H9 (cell line): ENCODE data around the gene B4GALNT4. TPM values are rescaled to one million over a fixed set of nuclear protein-coding genes. Genes with fewer than 3 reads are reported as not detected.

Experiments
- DNase-seq: peaks from one replicate; pipeline ENCODE4 v3.0.0-alpha.2; 2017
- H2AFZ ChIP-seq: one replicate; pipeline ENCODE4 v1.6.1; 2013; ENCODE audit warnings: mild to moderate bottlenecking, low read length, control low read depth, moderate library complexity
- H2AK5ac ChIP-seq: 2 replicates; pipeline ENCODE4 v1.6.1; 2013; ENCODE audit warnings: low read length, control low read depth, mixed read lengths; ENCODE audit not compliant: insufficient read length
- H2BK120ac ChIP-seq: one replicate; pipeline ENCODE4 v1.6.1; 2013; ENCODE audit warnings: low read depth, mild to moderate bottlenecking, low read length, control low read depth, inconsistent platforms; ENCODE audit not compliant: poor library complexity, severe bottlenecking
- H2BK12ac ChIP-seq: 2 replicates; pipeline ENCODE4 v1.6.1; 2013; ENCODE audit warnings: low read length, control low read depth, mixed read lengths, low read depth; ENCODE audit not compliant: insufficient read length
- H2BK15ac ChIP-seq: 2 replicates; pipeline ENCODE4 v1.6.1; 2013; ENCODE audit warnings: low read depth, low read length, control low read depth
- H2BK20ac ChIP-seq: one replicate; pipeline ENCODE4 v1.6.1; 2013; ENCODE audit warnings: low read depth, mild to moderate bottlenecking, low read length, control low read depth, inconsistent platforms; ENCODE audit not compliant: poor library complexity, severe bottlenecking
- H2BK5ac ChIP-seq: 2 replicates; pipeline ENCODE4 v1.6.1; 2013; ENCODE audit warnings: low read length, control low read depth, mixed read lengths; ENCODE audit not compliant: insufficient read length
- H3K14ac ChIP-seq: 2 replicates; pipeline ENCODE4 v1.6.1; 2013; ENCODE audit warnings: low read length, control low read depth; ENCODE audit not compliant: insufficient read depth
- H3K18ac ChIP-seq: 2 replicates; pipeline ENCODE4 v1.6.1; 2013; ENCODE audit warnings: low read depth, mild to moderate bottlenecking, mixed read lengths, low read length, control low read depth; ENCODE audit not compliant: insufficient read length
- H3K23ac ChIP-seq: 2 replicates; pipeline ENCODE4 v1.6.1; 2013; ENCODE audit warnings: low read length, control low read depth, mixed read lengths, low read depth; ENCODE audit not compliant: insufficient read length
- H3K23me2 ChIP-seq: 2 replicates; pipeline ENCODE4 v1.6.1; 2013; ENCODE audit warnings: low read depth, mild to moderate bottlenecking, mixed read lengths, low read length, control low read depth; ENCODE audit not compliant: insufficient read length, poor library complexity, severe bottlenecking
- H3K27ac ChIP-seq: 2 replicates; pipeline ENCODE4 v1.5.1; 2013; ENCODE audit warnings: low read length, control low read depth, mixed read lengths, low read depth; ENCODE audit not compliant: insufficient read length
- H3K27me3 ChIP-seq: 2 replicates; pipeline ENCODE4 v1.6.1; 2013; ENCODE audit warnings: low read length, control low read depth, inconsistent platforms; ENCODE audit not compliant: insufficient read depth
- H3K4ac ChIP-seq: 2 replicates; pipeline ENCODE4 v1.6.1; 2013; ENCODE audit warnings: low read depth, mild to moderate bottlenecking, control low read depth, inconsistent platforms, low read length, moderate library complexity
- H3K4me1 ChIP-seq: 2 replicates; pipeline ENCODE4 v1.6.1; 2013; ENCODE audit warnings: low read length, control low read depth, inconsistent platforms; ENCODE audit not compliant: insufficient read depth
- H3K4me2 ChIP-seq: 2 replicates; pipeline ENCODE4 v1.6.1; 2013; ENCODE audit warnings: low read length, control low read depth, mixed read lengths; ENCODE audit not compliant: insufficient read length, insufficient read depth
- H3K56ac ChIP-seq: 2 replicates; pipeline ENCODE4 v1.6.1; 2013; ENCODE audit warnings: low read depth, mild to moderate bottlenecking, mixed read lengths, low read length, control low read depth; ENCODE audit not compliant: insufficient read length
- H3K79me1 ChIP-seq: 2 replicates; pipeline ENCODE4 v1.6.1; 2013; ENCODE audit warnings: low read depth, mild to moderate bottlenecking, moderate library complexity, low read length, control low read depth, inconsistent platforms; ENCODE audit not compliant: insufficient read depth, poor library complexity, severe bottlenecking
- H3K79me2 ChIP-seq: 2 replicates; pipeline ENCODE4 v1.6.1; 2013; ENCODE audit warnings: low read length, control low read depth, inconsistent platforms; ENCODE audit not compliant: insufficient read depth
- H3K9ac ChIP-seq: 2 replicates; pipeline ENCODE4 v1.6.1; 2013; ENCODE audit warnings: low read length, control low read depth, mixed read lengths; ENCODE audit not compliant: insufficient read length; ENCODE audit errors: extremely low read depth
- H3K9me3 ChIP-seq: one replicate; pipeline ENCODE4 v1.6.1; 2013; ENCODE audit warnings: low read depth, low read length, inconsistent platforms; ENCODE audit not compliant: control insufficient read depth
- H3T11ph ChIP-seq: one replicate; pipeline ENCODE4 v1.6.1; 2013; ENCODE audit warnings: mild to moderate bottlenecking, low read length, control low read depth, inconsistent platforms
- H4K20me1 ChIP-seq: one replicate; pipeline ENCODE4 v1.6.1; 2013; ENCODE audit not compliant: control insufficient read depth, insufficient read length, insufficient read depth
- H4K5ac ChIP-seq: 2 replicates; pipeline ENCODE4 v1.6.1; 2013; ENCODE audit warnings: low read depth, mild to moderate bottlenecking, mixed read lengths, low read length, control low read depth; ENCODE audit not compliant: insufficient read length
- H4K8ac ChIP-seq: replicated peaks from 2 replicates; pipeline ENCODE4 v1.6.1; 2013; ENCODE audit warnings: low read length, control low read depth, mixed read lengths, low read depth; ENCODE audit not compliant: insufficient read length
- H4K91ac ChIP-seq: 2 replicates; pipeline ENCODE4 v1.6.1; 2013; ENCODE audit warnings: low read depth, mild to moderate bottlenecking, moderate library complexity, mixed read lengths, low read length, control low read depth; ENCODE audit not compliant: insufficient read length
- H3K27ac Mint-ChIP-seq, 3 experiments: 2 replicates in 2 of 3; 3 replicates in 1 of 3; pipeline ENCODE4 v1.8.0; 2020 to 2021; ENCODE audit warnings: mixed read lengths in 3 of 3, mild to moderate bottlenecking in 1 of 3, moderate library complexity in 1 of 3
- H3K27me3 Mint-ChIP-seq: 2 replicates; pipeline ENCODE4 v1.8.0; 2021; ENCODE audit warnings: low read depth, mild to moderate bottlenecking, moderate library complexity, mixed read lengths
- H3K36me3 Mint-ChIP-seq, 3 experiments: 2 replicates in 2 of 3; 3 replicates in 1 of 3; pipeline ENCODE4 v1.8.0; 2020 to 2021; ENCODE audit warnings: low read depth in 3 of 3, mixed read lengths in 3 of 3; ENCODE audit not compliant: insufficient read depth in 1 of 3
- H3K4me1 Mint-ChIP-seq, 2 experiments: 2 replicates each; pipeline ENCODE4 v1.8.0; 2020; ENCODE audit warnings: mixed read lengths in 2 of 2
- H3K4me3 Mint-ChIP-seq, 2 experiments: 2 replicates in 1 of 2; 3 replicates in 1 of 2; pipeline ENCODE4 v1.8.0; 2020 to 2021; ENCODE audit warnings: mild to moderate bottlenecking in 2 of 2, mixed read lengths in 2 of 2, moderate library complexity in 1 of 2
- H3K9me3 Mint-ChIP-seq, 2 experiments: 2 replicates in 1 of 2; 3 replicates in 1 of 2; pipeline ENCODE4 v1.8.0; 2020; ENCODE audit warnings: mild to moderate bottlenecking in 2 of 2, mixed read lengths in 2 of 2, moderate library complexity in 1 of 2
- CTCF ChIP-seq: fragments of 200-600 bp; sonication (generic); conservative IDR thresholded peaks from 3 replicates; pipeline ENCODE4 v1.8.0; 2021; ENCODE audit warnings: antibody characterized with exemption, mild to moderate bottlenecking
- WGBS: extraction: QIAGEN DNeasy Blood & Tissue Kit; methylation state at CpG from one replicate; pipeline ENCODE4 v1.1.7; 2013; ENCODE audit warnings: missing lambda C conversion rate, low lambda C conversion rate, mixed read lengths; ENCODE audit not compliant: insufficient read length; ENCODE audit errors: extremely low coverage; 5-methylcytosine and 5-hydroxymethylcytosine counted together
- total RNA-seq: library from RNA; stranded (reverse); gene quantifications from 2 replicates; pipeline ENCODE4 v1.2.1, GENCODE V29; 2021

B4GALNT4 gene
- total RNA-seq, 1 experiment from 2014 or later = 105 TPM

- peaks cover 17 to 27% of the 10 kb centered on the region in 2 experiments for H3K4me1 Mint-ChIP-seq
- H3K79me2 ChIP-seq = no peaks in the 10 kb centered on the region
- no peak for DNase-seq
- no peak overlapping the region for H3K27ac Mint-ChIP-seq
- no peak overlapping the region for H3T11ph ChIP-seq
- H3K9me3 ChIP-seq = peaks cover 8% of the 10 kb centered on the region
- H4K5ac ChIP-seq = no peak overlapping the region
- H3K23me2 ChIP-seq = no peaks in the 10 kb centered on the region
- no peaks in the 10 kb centered on the region for H4K20me1 ChIP-seq
- no peaks in the 10 kb centered on the region for H3K4me1 ChIP-seq
- no peak overlapping the region for H4K8ac ChIP-seq
- H3K27ac ChIP-seq = no peak overlapping the region
- no peak overlapping the region for H2AFZ ChIP-seq
- no peak overlapping the region for H2BK120ac ChIP-seq
- H3K18ac ChIP-seq = no peak overlapping the region
- no peak for TF ChIP-seq CTCF
- no peaks in the 10 kb centered on the region for H3K79me1 ChIP-seq
- no peak overlapping the region for H3K23ac ChIP-seq
- H3K9ac ChIP-seq = no peak overlapping the region
- H3K4me2 ChIP-seq = no peak overlapping the region
- H3K56ac ChIP-seq = no peak overlapping the region
- no peaks in the 10 kb centered on the region for H3K27me3 ChIP-seq
- H3K9me3 Mint-ChIP-seq = peaks cover 29 to 33% of the 10 kb centered on the region in 2 experiments
- no peak overlapping the region for H2AK5ac ChIP-seq
- no peak overlapping the region for H3K4me3 Mint-ChIP-seq
- H3K14ac ChIP-seq = no peak overlapping the region
- H3K27me3 Mint-ChIP-seq = peaks cover 25% of the 10 kb centered on the region
- H2BK15ac ChIP-seq = no peak overlapping the region
- no peak overlapping the region for H2BK5ac ChIP-seq
- no CpG with 5 or more reads among the region's 6 CpGs for WGBS
- no peak overlapping the region for H2BK20ac ChIP-seq
- H4K91ac ChIP-seq = no peak overlapping the region
- peaks cover 5 to 13% (median 9%) of the 10 kb centered on the region in 3 experiments; a peak in 5 of 7 replicates for H3K36me3 Mint-ChIP-seq
- H2BK12ac ChIP-seq = no peak overlapping the region
- H3K4ac ChIP-seq = no peak overlapping the region
Measured at GRCh38 chr11:356610-357009, 12.7 kb upstream of the B4GALNT4 start.
